Measurements from ENCODE around the gene MBD6. TPM values are rescaled to one million over a fixed set of nuclear protein-coding genes. Genes with fewer than 3 reads are reported as not detected.
"Not testable (repeated sequence)": the region's sequence is repeated elsewhere in the genome, so short reads cannot be mapped to it uniquely, and the experiment has no call there.

Gene MBD6
- total RNA-seq, 1 experiment from 2014 or later: 66.8 TPM

DNA sequence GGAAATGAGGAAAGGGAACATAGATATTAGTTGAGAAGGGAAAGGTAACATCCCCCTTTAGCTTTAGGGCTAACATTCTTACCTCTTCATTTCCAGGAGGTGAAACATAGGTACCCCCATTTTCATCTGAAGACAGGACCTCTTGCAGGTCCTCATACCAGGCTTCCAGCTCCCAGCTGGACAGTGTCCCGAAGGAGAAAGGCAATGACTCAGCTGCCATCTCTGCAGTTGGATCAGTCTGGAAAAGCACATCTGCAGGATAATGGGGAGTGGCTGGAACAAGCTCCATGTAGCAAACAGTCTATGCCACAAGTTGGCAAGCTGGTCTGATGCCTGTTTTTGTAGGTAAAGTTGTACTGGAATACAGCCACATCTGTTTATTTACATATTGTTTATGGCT, 5.4 kb upstream of the MBD6 start:
- no peak overlapping the region for H3K27ac ChIP-seq (ENCODE audit: insufficient read length, low read depth, low read length)

DNA sequence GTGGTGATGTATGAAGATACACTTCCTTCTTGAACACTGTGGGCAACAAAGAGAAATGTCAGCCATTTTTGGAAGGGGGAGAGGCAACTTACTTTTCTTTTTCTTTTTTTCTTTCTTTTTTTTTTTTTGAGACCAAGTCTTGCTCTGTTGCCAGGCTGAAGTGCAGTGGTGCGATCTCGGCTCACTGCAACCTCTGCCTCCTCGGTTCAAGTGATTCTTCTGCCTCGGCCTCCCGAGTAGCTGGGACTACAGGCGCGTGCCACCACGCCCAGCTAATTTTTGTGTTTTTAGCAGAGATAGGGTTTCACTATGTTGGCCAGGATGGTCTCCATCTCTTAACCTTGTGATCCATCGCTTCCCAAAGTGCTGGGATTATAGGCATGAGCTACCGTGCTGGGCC, 4.9 kb upstream of the MBD6 start:
- not testable (repeated sequence) for H3K79me1 ChIP-seq (ENCODE audit: insufficient read depth, low read depth, low read length, poor library complexity, severe bottlenecking); DNase-seq; H2BK12ac ChIP-seq (ENCODE audit: insufficient read length, low read depth, low read length); H3K9me3 Mint-ChIP-seq; H4K20me1 ChIP-seq (ENCODE audit: control insufficient read depth, insufficient read depth, insufficient read length); H3K4me1 ChIP-seq (ENCODE audit: insufficient read depth, low read length); H3K23ac ChIP-seq (ENCODE audit: insufficient read length, low read depth, low read length); H2AFZ ChIP-seq (ENCODE audit: low read length); H4K5ac ChIP-seq (ENCODE audit: insufficient read length, low read depth, low read length); H3K9ac ChIP-seq (ENCODE audit: extremely low read depth, insufficient read length, low read length); H3K4ac ChIP-seq (ENCODE audit: low read depth, low read length); H2BK15ac ChIP-seq (ENCODE audit: low read depth, low read length); H3K27me3 Mint-ChIP-seq (ENCODE audit: low read depth); H2BK5ac ChIP-seq (ENCODE audit: insufficient read length, low read length); H3K79me2 ChIP-seq (ENCODE audit: insufficient read depth, low read length); H3K27me3 ChIP-seq (ENCODE audit: insufficient read depth, low read length); H3K4me2 ChIP-seq (ENCODE audit: insufficient read depth, insufficient read length, low read length); H3K9me3 ChIP-seq (ENCODE audit: control insufficient read depth, low read depth, low read length); H2BK20ac ChIP-seq (ENCODE audit: low read depth, low read length, poor library complexity, severe bottlenecking); H2BK120ac ChIP-seq (ENCODE audit: low read depth, low read length, poor library complexity, severe bottlenecking); H3K14ac ChIP-seq (ENCODE audit: insufficient read depth, low read length); H2AK5ac ChIP-seq (ENCODE audit: insufficient read length, low read length); H3T11ph ChIP-seq (ENCODE audit: low read length); H3K56ac ChIP-seq (ENCODE audit: insufficient read length, low read depth, low read length); H4K91ac ChIP-seq (ENCODE audit: insufficient read length, low read depth, low read length); H3K18ac ChIP-seq (ENCODE audit: insufficient read length, low read depth, low read length); H3K27ac ChIP-seq (ENCODE audit: insufficient read length, low read depth, low read length); H4K8ac ChIP-seq (replicated peaks; ENCODE audit: insufficient read length, low read depth, low read length)
- no CpG with 5 or more reads among the region's 10 CpGs for WGBS (ENCODE audit: extremely low coverage, insufficient read length, low lambda C conversion rate)
- peaks cover 15% of the 10 kb centered on the region for H3K23me2 ChIP-seq (ENCODE audit: insufficient read length, low read depth, low read length, poor library complexity, severe bottlenecking)
- H3K36me3 Mint-ChIP-seq (ENCODE audit: insufficient read depth in 1 of 3, low read depth in 3 of 3): peaks cover 51 to 66% (median 63%) of the 10 kb centered on the region in 3 experiments
- peak overlapping the region in 2 of 3 experiments; percentile 31 to 78; a peak in 2 of 7 replicates for H3K27ac Mint-ChIP-seq
- H3K4me3 Mint-ChIP-seq: peak overlapping the region in 1 of 2 experiments; percentile 56; a peak in 1 of 5 replicates
- peaks cover 22 to 29% of the 10 kb centered on the region in 2 experiments for H3K4me1 Mint-ChIP-seq

More for the DNA sequence above, 5.4 kb upstream of the MBD6 start:
- Histone ChIP-seq H3K4ac (ENCODE audit: low read depth, low read length) (no peak overlapping the region), H3K9me3 (ENCODE audit: control insufficient read depth, low read depth, low read length) (no peaks in the 10 kb centered on the region), H3K14ac (ENCODE audit: insufficient read depth, low read length) (no peak overlapping the region), H2AFZ (ENCODE audit: low read length) (no peak overlapping the region), H3K18ac (ENCODE audit: insufficient read length, low read depth, low read length) (no peak overlapping the region), H3K79me1 (ENCODE audit: insufficient read depth, low read depth, low read length, poor library complexity, severe bottlenecking) (no peaks in the 10 kb centered on the region), H3K23me2 (ENCODE audit: insufficient read length, low read depth, low read length, poor library complexity, severe bottlenecking) (peaks cover 14% of the 10 kb centered on the region), H2AK5ac (ENCODE audit: insufficient read length, low read length) (no peak overlapping the region), H3K23ac (ENCODE audit: insufficient read length, low read depth, low read length) (no peak overlapping the region), H4K8ac (replicated peaks; ENCODE audit: insufficient read length, low read depth, low read length) (no peak overlapping the region), H4K91ac (ENCODE audit: insufficient read length, low read depth, low read length) (no peak overlapping the region), H3K79me2 (ENCODE audit: insufficient read depth, low read length) (0 out of 2 replicates have a peak, but pooled peaks cover 1% of the 10 kb centered on the region), H4K20me1 (ENCODE audit: control insufficient read depth, insufficient read depth, insufficient read length) (no peaks in the 10 kb centered on the region), H3K4me2 (ENCODE audit: insufficient read depth, insufficient read length, low read length) (no peak overlapping the region), H3K9ac (ENCODE audit: extremely low read depth, insufficient read length, low read length) (no peak overlapping the region), H2BK12ac (ENCODE audit: insufficient read length, low read depth, low read length) (no peak overlapping the region), H4K5ac (ENCODE audit: insufficient read length, low read depth, low read length) (no peak overlapping the region), H3K4me1 (ENCODE audit: insufficient read depth, low read length) (peaks cover 3% of the 10 kb centered on the region; the same call in 1 of the 2 replicates), H2BK20ac (ENCODE audit: low read depth, low read length, poor library complexity, severe bottlenecking) (no peak overlapping the region), H2BK15ac (ENCODE audit: low read depth, low read length) (no peak overlapping the region), H2BK5ac (ENCODE audit: insufficient read length, low read length) (no peak overlapping the region), H2BK120ac (ENCODE audit: low read depth, low read length, poor library complexity, severe bottlenecking) (no peak overlapping the region), H3K56ac (ENCODE audit: insufficient read length, low read depth, low read length) (no peak overlapping the region), H3K27me3 (ENCODE audit: insufficient read depth, low read length) (no peaks in the 10 kb centered on the region), H3T11ph (ENCODE audit: low read length) (no peak overlapping the region)
- WGBS (ENCODE audit: extremely low coverage, insufficient read length, low lambda C conversion rate): no CpG with 5 or more reads among the region's 1 CpG
- TF ChIP-seq, protein P1, sequence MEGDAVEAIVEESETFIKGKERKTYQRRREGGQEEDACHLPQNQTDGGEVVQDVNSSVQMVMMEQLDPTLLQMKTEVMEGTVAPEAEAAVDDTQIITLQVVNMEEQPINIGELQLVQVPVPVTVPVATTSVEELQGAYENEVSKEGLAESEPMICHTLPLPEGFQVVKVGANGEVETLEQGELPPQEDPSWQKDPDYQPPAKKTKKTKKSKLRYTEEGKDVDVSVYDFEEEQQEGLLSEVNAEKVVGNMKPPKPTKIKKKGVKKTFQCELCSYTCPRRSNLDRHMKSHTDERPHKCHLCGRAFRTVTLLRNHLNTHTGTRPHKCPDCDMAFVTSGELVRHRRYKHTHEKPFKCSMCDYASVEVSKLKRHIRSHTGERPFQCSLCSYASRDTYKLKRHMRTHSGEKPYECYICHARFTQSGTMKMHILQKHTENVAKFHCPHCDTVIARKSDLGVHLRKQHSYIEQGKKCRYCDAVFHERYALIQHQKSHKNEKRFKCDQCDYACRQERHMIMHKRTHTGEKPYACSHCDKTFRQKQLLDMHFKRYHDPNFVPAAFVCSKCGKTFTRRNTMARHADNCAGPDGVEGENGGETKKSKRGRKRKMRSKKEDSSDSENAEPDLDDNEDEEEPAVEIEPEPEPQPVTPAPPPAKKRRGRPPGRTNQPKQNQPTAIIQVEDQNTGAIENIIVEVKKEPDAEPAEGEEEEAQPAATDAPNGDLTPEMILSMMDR (conservative IDR thresholded peaks at IDR 0.05): no peak
- no peak overlapping the region for H3K4me3 Mint-ChIP-seq
- no peak for DNase-seq
- H3K4me1 Mint-ChIP-seq: peaks cover 22 to 29% of the 10 kb centered on the region in 2 experiments
- peak overlapping the region; percentile 29 to 87 (median 31); a peak in 4 of 7 replicates for H3K27ac Mint-ChIP-seq
- H3K27me3 Mint-ChIP-seq (ENCODE audit: low read depth): no peaks in the 10 kb centered on the region; the same call in 1 of the 2 replicates
- H3K36me3 Mint-ChIP-seq (ENCODE audit: insufficient read depth in 1 of 3, low read depth in 3 of 3): peaks cover 56 to 72% (median 68%) of the 10 kb centered on the region in 3 experiments
- no peaks in the 10 kb centered on the region for H3K9me3 Mint-ChIP-seq

Measured in H9 (cell line).